Mucosa of rectum (tissue), 2 donors: ENCODE results near the gene DPEP2NB.
"Not testable (repeated sequence)": the region's sequence is repeated elsewhere in the genome, so short reads cannot be mapped to it uniquely, and the experiment has no call there.

Source experiments
- H3K27ac ChIP-seq, 2 donors: one replicate each; pipeline ENCODE4 v1.7.0; 2013; ENCODE audit warnings: inconsistent platforms in 2 of 2, low read depth in 2 of 2, low read length in 2 of 2
- H3K27me3 ChIP-seq, 2 donors: one replicate each; pipeline ENCODE4 v1.7.0; 2013; ENCODE audit warnings: low read length in 2 of 2; ENCODE audit not compliant: control insufficient read depth in 2 of 2, insufficient read depth in 2 of 2
- H3K36me3 ChIP-seq, 2 donors: one replicate each; pipeline ENCODE4 v1.7.0; 2013; ENCODE audit warnings: low read length in 2 of 2; ENCODE audit not compliant: control insufficient read depth in 2 of 2, insufficient read depth in 2 of 2
- H3K4me1 ChIP-seq, 2 donors: one replicate each; pipeline ENCODE4 v1.7.0; 2013; ENCODE audit warnings: low read length in 2 of 2, mild to moderate bottlenecking in 1 of 2; ENCODE audit not compliant: control insufficient read depth in 2 of 2, insufficient read depth in 2 of 2
- H3K4me3 ChIP-seq, 2 donors: one replicate each; pipeline ENCODE4 v1.7.0; 2013; ENCODE audit warnings: low read length in 2 of 2
- H3K9ac ChIP-seq, 2 donors: one replicate each; pipeline ENCODE4 v1.7.0; 2013; ENCODE audit warnings: low read length in 2 of 2, low read depth in 1 of 2, mild to moderate bottlenecking in 1 of 2
- H3K9me3 ChIP-seq, 2 donors: one replicate each; pipeline ENCODE4 v1.7.0; 2013; ENCODE audit warnings: low read length in 2 of 2; ENCODE audit not compliant: control insufficient read depth in 2 of 2
- donor health status: healthy.
- donor health status: Normal muscosa, but diverticular disease.

DPEP2NB gene

DNA sequence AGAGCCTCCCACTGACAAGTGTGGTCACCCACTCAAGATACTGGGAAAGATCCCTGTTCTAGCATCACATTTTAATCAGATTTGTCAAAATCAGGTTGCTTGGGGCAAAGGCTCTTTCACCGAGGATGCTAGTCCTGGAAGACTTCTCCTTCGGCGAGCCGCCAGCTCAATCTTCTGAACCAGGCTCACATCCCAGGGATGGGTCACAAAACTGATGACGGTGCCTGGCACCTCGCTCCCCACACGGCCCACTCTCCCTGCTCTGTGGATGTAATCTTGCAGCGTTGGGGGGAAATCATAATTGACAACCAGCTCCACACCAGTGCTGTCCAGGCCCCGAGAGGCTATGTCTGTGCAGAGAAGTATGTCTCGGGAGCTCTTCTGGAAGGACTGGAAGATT lies 5.8 kb upstream of the DPEP2NB start:
- H3K27me3 ChIP-seq: no peaks in the 10 kb centered on the region
- no peak overlapping the region for H3K9ac ChIP-seq
- peaks cover 0 to 11% of the 10 kb centered on the region in 2 donors for H3K36me3 ChIP-seq
- H3K27ac ChIP-seq: no peak overlapping the region
- H3K9me3 ChIP-seq: no peaks in the 10 kb centered on the region
- H3K4me3 ChIP-seq: peak overlapping the region in 1 of 2 donors; percentile 99
- peaks cover 15 to 16% of the 10 kb centered on the region in 2 donors for H3K4me1 ChIP-seq

DNA sequence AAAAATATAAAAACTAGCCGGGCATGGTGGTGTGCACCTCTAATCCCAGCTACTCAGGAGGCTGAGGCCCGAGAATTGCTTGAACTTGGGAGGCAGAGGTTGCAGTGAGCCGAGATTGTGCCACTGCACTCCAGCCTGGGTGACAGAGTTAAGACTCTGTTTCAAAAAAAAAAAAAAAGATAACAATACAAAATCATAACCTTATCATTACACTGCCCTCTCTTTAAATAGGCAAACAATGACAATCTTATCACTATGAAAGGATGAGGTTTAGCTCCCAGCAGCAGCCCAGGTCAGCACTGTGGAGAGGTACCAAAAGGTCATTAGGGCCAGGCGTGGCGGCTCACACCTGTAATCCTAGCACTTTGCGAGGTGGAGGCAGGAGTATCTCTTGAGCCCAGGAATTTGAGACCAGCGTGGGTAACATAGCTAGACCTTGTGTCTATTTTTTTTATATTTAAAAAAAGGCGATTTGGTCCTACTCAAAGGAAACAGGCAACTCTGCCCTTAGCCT lies 3.5 kb upstream of the DPEP2NB start:
- Histone ChIP-seq H3K4me3 (no peak overlapping the region), H3K9me3 (no peaks in the 10 kb centered on the region), H3K4me1 (peaks cover 15 to 16% of the 10 kb centered on the region in 2 donors), H3K27me3 (no peaks in the 10 kb centered on the region), H3K9ac (no peak overlapping the region), H3K36me3 (peaks cover 0 to 7% of the 10 kb centered on the region in 2 donors), H3K27ac (no peak overlapping the region)

DNA sequence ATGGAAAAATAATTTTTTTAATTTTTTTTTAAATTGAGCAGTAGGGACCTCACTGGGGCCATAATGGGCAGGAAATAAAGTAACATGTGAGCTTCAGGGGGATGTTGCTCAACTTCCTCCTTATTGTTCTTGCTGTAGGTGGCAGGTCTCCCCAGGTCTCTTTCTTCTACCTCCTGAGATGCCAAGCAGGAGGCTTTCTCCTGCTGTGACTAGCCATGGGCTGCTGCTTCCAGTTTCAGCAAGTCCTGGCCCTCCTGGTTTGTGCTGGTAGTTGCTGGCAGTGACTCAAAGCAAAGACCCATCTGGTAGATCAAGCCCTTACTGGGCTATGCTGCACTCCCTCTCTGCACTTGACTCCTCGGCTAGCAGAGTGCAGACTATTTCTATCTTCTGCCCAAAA lies 2.3 kb downstream of the DPEP2NB start:
- Histone ChIP-seq H3K27ac (no peak overlapping the region), H3K4me3 (no peak overlapping the region), H3K27me3 (no peaks in the 10 kb centered on the region), H3K9ac (no peak overlapping the region), H3K4me1 (no peaks in the 10 kb centered on the region), H3K36me3 (no peaks in the 10 kb centered on the region), H3K9me3 (no peaks in the 10 kb centered on the region)

DNA sequence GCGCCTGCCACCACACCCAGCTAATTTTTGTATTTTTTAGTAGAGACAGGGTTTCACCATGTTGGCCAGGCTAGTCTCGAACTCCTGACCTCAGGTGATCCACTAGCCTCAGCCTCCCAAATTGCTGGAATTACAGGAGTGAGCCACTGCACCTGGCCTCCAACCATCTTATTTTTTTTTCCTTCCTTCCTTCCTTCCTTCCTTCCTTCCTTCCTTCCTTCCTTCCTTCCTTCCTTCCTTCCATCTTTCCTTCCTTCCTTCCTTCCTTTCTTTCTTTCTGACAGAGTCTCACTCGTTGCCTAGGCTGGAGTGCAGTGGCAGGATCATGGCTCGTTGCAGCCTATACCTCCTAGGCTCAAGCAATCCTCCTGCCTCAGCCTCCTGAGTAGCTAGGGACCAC lies 5.8 kb downstream of the DPEP2NB start:
- H3K27me3 ChIP-seq, H3K4me3 ChIP-seq, H3K9ac ChIP-seq, H3K9me3 ChIP-seq, H3K27ac ChIP-seq, H3K36me3 ChIP-seq, H3K4me1 ChIP-seq: not testable (repeated sequence)

DNA sequence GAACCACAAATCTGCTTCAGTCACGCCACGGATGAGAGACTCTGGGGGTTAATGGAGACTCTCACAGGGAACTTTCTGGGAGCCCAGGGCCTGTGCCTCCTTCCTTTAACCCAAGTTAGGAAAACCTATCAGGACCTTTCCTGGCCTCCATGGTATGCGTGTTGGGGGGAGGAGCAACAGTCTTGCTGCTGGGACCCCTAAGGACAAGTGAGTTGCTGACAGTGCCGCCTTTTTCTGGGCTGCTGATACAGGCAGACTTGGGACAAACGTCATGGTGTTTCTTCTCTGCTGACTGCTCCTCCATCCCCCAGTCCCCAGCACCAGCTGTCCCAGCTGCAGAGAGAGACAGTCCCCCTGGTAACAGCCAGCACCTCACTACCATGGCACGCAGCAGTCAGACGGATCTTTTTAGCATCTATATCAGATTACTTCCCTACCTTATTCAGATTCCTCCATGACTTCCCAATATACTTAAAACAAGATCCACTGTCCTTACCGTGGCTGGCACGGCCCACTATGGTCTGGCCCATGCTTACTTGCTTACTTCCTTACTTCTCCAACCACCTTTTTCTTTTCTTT lies 6.5 kb downstream of the DPEP2NB start:
- Histone ChIP-seq H3K9me3 (no peaks in the 10 kb centered on the region), H3K4me3 (no peak overlapping the region), H3K4me1 (peaks cover 0 to 3% of the 10 kb centered on the region in 2 donors), H3K9ac (no peak overlapping the region), H3K36me3 (no peaks in the 10 kb centered on the region), H3K27me3 (no peaks in the 10 kb centered on the region), H3K27ac (no peak overlapping the region)

DNA sequence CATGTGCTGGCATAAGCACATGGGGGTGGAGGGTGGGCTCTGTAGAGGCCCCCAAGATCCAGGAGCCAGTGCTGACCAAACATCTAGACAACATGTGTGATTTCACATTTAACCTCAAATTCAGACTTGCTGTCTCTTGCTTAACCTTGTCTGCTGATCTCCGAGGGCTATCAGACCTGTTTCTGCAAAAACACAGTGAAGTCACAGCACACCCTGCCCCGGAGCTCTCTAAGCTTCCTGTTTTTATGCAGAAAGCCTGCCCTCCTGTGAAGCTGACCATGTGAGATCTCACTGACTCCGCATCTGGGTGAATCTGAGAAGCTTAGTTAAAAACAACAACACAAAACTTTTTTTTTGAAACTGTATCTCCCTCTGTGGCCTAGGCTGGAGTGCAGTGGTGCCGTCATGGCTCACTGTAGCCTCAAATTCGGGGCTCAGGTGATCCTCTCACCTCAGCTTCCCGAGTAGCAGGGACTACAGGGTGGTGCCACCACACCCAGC lies 9.9 kb downstream of the DPEP2NB start:
- no peaks in the 10 kb centered on the region for H3K27me3 ChIP-seq
- peak overlapping the region in 1 of 2 donors; percentile 17 for H3K9ac ChIP-seq
- H3K4me1 ChIP-seq: peaks cover 0 to 3% of the 10 kb centered on the region in 2 donors
- H3K27ac ChIP-seq: peak overlapping the region; percentile 68 to 74
- H3K9me3 ChIP-seq: no peaks in the 10 kb centered on the region
- H3K4me3 ChIP-seq: no peak overlapping the region
- no peaks in the 10 kb centered on the region for H3K36me3 ChIP-seq

DNA sequence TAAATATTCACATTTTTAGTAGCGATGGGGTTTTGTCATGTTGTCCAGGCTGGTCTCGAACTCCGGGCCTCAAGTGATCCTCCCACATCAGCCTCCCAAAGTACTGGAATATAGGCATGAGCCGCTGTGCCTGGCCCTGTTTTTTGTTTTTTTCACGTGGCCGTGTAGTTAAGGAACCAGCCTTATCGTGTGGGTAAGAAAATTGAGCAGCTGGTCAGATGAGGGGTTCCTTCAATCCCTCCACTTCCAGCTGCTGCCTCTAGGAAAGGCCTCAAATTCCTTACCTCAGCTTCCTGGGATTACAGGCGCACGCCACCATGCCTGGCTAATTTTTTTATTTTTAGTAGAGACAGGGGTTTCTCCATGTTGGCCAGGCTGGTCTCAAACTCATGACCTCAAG lies 10.5 kb downstream of the DPEP2NB start:
- H3K27me3 ChIP-seq: no peaks in the 10 kb centered on the region
- no peaks in the 10 kb centered on the region for H3K9me3 ChIP-seq
- H3K4me3 ChIP-seq: no peak overlapping the region
- no peaks in the 10 kb centered on the region for H3K36me3 ChIP-seq
- H3K4me1 ChIP-seq: peaks cover 0 to 4% of the 10 kb centered on the region in 2 donors
- no peak overlapping the region for H3K9ac ChIP-seq
- peak overlapping the region; percentile 68 to 74 for H3K27ac ChIP-seq

DNA sequence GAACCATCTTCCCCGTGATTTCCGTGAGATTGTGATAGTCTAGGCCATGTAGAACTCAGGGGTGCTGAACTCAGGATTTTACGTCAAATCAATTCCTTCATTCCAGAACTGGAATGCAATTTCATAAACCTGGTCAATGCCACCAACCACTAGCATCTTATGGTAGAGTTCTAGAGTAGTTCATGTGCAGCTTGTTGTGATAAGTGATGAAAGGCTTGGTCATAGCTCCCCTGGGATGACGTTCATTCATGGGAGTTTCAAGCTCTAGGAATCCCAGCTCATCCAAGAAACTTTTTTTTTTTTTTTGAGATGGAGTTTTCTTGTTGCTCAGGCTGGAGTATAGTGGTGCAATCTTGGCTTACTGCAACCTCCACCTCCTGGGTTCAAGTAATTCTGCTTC lies 12.7 kb downstream of the DPEP2NB start:
- Histone ChIP-seq H3K4me1 (peaks cover 0 to 8% of the 10 kb centered on the region in 2 donors), H3K27me3 (no peaks in the 10 kb centered on the region), H3K9me3 (no peaks in the 10 kb centered on the region), H3K27ac (no peak overlapping the region), H3K4me3 (no peak overlapping the region), H3K36me3 (no peaks in the 10 kb centered on the region), H3K9ac (no peak overlapping the region)

DNA sequence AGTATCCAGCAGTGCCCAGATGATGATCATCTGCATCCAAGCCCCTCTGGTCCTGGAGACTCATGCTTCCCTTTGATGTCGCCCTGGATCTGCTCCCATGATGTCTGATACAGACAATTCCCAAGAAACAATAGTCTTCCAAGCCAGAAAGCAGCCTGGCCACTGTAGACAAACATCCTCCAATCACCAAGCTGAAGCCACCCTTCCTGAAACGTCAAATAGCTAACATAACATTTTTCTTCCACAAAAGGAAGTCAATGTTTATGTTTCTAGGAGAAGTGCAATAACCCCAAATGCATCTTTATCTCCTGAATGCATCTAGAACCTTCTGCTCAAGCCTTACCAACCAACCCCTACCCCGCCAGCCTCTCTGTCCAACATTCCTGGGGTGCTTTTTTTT lies 15.3 kb downstream of the DPEP2NB start:
- Histone ChIP-seq H3K4me3 (peak overlapping the region in 1 of 2 donors; percentile 57), H3K9ac (peak overlapping the region in 1 of 2 donors; percentile 32), H3K27me3 (no peaks in the 10 kb centered on the region), H3K9me3 (no peaks in the 10 kb centered on the region), H3K36me3 (no peaks in the 10 kb centered on the region), H3K27ac (peak overlapping the region; percentile 68 to 84), H3K4me1 (peaks cover 0 to 5% of the 10 kb centered on the region in 2 donors)

DNA sequence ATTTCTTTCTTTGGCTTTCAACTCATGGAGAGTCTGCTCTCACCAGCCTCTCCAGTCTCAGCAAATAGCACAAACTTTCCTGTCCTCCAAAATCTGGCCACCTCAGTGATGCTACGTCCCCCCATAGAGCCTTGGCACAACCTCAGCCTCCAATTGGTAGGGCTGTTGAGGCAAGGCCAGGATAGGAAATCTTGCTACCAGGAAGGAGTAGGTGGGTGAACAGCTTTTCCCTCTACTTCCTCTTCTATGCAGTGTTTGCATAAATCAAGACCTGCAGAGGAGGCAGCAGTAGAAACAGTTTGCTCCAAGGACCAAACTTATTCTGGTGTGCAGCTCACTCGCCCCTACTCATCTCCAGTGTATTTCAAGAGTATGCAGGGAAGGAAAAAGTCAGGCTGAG lies 15.7 kb downstream of the DPEP2NB start:
- Histone ChIP-seq H3K27ac (peak overlapping the region; percentile 68 to 84), H3K9me3 (no peaks in the 10 kb centered on the region), H3K4me3 (peak overlapping the region in 1 of 2 donors; percentile 57), H3K36me3 (no peaks in the 10 kb centered on the region), H3K9ac (no peak overlapping the region), H3K27me3 (no peaks in the 10 kb centered on the region), H3K4me1 (peaks cover 0 to 5% of the 10 kb centered on the region in 2 donors)
